Measurements from ENCODE around the gene CDC45. TPM values are rescaled to one million over a fixed set of nuclear protein-coding genes. Genes with fewer than 3 reads are reported as not detected.
A peak's percentile ranks its signal among the peaks of the same experiment; 100 is the strongest.

Gene CDC45
- total RNA-seq, 1 donor: 0.72 TPM

- Histone ChIP-seq H2AFZ (ENCODE audit: low read length) (no peak overlapping the region), H3K27me3 (ENCODE audit: insufficient read depth, low read length) (no peaks in the 10 kb centered on the region)
- TF ChIP-seq, protein P1, sequence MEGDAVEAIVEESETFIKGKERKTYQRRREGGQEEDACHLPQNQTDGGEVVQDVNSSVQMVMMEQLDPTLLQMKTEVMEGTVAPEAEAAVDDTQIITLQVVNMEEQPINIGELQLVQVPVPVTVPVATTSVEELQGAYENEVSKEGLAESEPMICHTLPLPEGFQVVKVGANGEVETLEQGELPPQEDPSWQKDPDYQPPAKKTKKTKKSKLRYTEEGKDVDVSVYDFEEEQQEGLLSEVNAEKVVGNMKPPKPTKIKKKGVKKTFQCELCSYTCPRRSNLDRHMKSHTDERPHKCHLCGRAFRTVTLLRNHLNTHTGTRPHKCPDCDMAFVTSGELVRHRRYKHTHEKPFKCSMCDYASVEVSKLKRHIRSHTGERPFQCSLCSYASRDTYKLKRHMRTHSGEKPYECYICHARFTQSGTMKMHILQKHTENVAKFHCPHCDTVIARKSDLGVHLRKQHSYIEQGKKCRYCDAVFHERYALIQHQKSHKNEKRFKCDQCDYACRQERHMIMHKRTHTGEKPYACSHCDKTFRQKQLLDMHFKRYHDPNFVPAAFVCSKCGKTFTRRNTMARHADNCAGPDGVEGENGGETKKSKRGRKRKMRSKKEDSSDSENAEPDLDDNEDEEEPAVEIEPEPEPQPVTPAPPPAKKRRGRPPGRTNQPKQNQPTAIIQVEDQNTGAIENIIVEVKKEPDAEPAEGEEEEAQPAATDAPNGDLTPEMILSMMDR (IDR thresholded peaks at IDR 0.05; ENCODE audit: extremely low read depth, low read depth, low read length): no peak
These were observed 26.5 kb downstream of the CDC45 start for GRCh38 chr22:19506212-19506611.

DNA sequence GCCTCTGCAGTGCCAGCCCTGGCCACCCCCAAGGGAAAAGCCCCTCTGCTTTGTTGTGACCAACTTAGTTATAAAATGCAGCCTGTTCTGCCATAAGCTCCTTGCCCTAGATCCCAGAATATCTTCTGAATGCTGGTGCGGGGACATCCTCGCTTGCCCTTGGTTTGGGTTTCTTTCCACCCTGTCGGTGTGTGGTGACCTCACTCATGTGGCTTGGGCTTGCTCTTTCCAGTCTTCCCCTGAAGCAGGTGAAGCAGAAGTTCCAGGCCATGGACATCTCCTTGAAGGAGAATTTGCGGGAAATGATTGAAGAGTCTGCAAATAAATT, 27.8 kb downstream of the CDC45 start:
- no peaks in the 10 kb centered on the region for H3K79me2 ChIP-seq (ENCODE audit: insufficient read depth, low read length)
- H3K27me3 ChIP-seq (ENCODE audit: insufficient read depth, low read length): no peaks in the 10 kb centered on the region
- H3K4me2 ChIP-seq (ENCODE audit: insufficient read depth, low read length): no peak overlapping the region
- TF ChIP-seq, protein P1 (IDR thresholded peaks at IDR 0.05; ENCODE audit: extremely low read depth, low read depth, low read length): no peak
- H3K36me3 ChIP-seq (ENCODE audit: insufficient read depth, low read length): no peaks in the 10 kb centered on the region
- no peak for DNase-seq (ENCODE audit: insufficient read length, low spot score, missing footprints)
- H2AFZ ChIP-seq (ENCODE audit: low read length): no peak overlapping the region
- H3K27ac ChIP-seq (ENCODE audit: low read depth, low read length): no peak overlapping the region
- H3K4me1 ChIP-seq (ENCODE audit: insufficient read depth, low read length): no peaks in the 10 kb centered on the region
- no peak overlapping the region for H3K4me3 ChIP-seq (ENCODE audit: insufficient read depth, low read length)
- H4K20me1 ChIP-seq (ENCODE audit: insufficient read depth, low read length): no peaks in the 10 kb centered on the region
- no peaks in the 10 kb centered on the region for H3K9me3 ChIP-seq (ENCODE audit: low read depth, low read length)

More at GRCh38 chr22:19506212-19506611, 26.5 kb downstream of the CDC45 start:
- Histone ChIP-seq H3K79me2 (ENCODE audit: insufficient read depth, low read length) (no peaks in the 10 kb centered on the region), H3K4me3 (ENCODE audit: insufficient read depth, low read length) (no peak overlapping the region), H3K4me2 (ENCODE audit: insufficient read depth, low read length) (no peak overlapping the region), H3K9me3 (ENCODE audit: low read depth, low read length) (no peaks in the 10 kb centered on the region), H4K20me1 (ENCODE audit: insufficient read depth, low read length) (no peaks in the 10 kb centered on the region), H3K36me3 (ENCODE audit: insufficient read depth, low read length) (no peaks in the 10 kb centered on the region), H3K27ac (ENCODE audit: low read depth, low read length) (no peak overlapping the region), H3K4me1 (ENCODE audit: insufficient read depth, low read length) (no peaks in the 10 kb centered on the region)
- no peak for DNase-seq (ENCODE audit: insufficient read length, low spot score, missing footprints)

- Histone ChIP-seq H3K79me2 (ENCODE audit: insufficient read depth, low read length) (no peaks in the 10 kb centered on the region), H3K36me3 (ENCODE audit: insufficient read depth, low read length) (no peaks in the 10 kb centered on the region), H3K4me3 (ENCODE audit: insufficient read depth, low read length) (no peak overlapping the region), H4K20me1 (ENCODE audit: insufficient read depth, low read length) (no peaks in the 10 kb centered on the region), H3K4me2 (ENCODE audit: insufficient read depth, low read length) (no peak overlapping the region), H3K4me1 (ENCODE audit: insufficient read depth, low read length) (no peaks in the 10 kb centered on the region), H2AFZ (ENCODE audit: low read length) (no peak overlapping the region), H3K9me3 (ENCODE audit: low read depth, low read length) (no peaks in the 10 kb centered on the region), H3K27me3 (ENCODE audit: insufficient read depth, low read length) (no peaks in the 10 kb centered on the region), H3K27ac (ENCODE audit: low read depth, low read length) (no peak overlapping the region)
- peak; percentile 15 for DNase-seq (ENCODE audit: insufficient read length, low spot score, missing footprints)
- TF ChIP-seq, protein P1 (IDR thresholded peaks at IDR 0.05; ENCODE audit: extremely low read depth, low read depth, low read length): no peak
These were observed 28.5 kb downstream of the CDC45 start for GRCh38 chr22:19508024-19508776.

DNA sequence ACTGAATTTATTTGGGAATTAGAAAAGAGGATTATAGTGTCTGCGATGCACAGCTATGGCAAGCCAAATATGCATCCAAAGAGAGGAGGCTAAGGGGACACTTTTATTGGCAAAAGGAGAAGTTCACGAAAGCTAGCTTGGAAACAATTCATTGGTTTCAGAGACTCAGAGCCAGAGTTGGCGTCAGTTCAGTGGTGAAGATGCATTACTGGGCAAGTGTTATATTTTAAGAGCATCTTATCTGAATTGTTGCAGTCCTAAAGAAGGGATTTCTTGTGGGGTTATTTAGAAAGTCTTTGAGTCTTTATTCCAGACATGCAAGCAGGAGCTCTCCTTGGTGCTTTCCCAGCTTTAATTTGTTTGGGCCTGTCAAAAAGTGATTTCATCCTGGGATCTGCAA, 29.5 kb downstream of the CDC45 start:
- Histone ChIP-seq H3K27ac (ENCODE audit: low read depth, low read length) (no peak overlapping the region), H3K4me1 (ENCODE audit: insufficient read depth, low read length) (no peaks in the 10 kb centered on the region), H3K27me3 (ENCODE audit: insufficient read depth, low read length) (no peaks in the 10 kb centered on the region), H3K36me3 (ENCODE audit: insufficient read depth, low read length) (no peaks in the 10 kb centered on the region), H3K4me2 (ENCODE audit: insufficient read depth, low read length) (no peak overlapping the region), H2AFZ (ENCODE audit: low read length) (no peak overlapping the region), H3K9me3 (ENCODE audit: low read depth, low read length) (no peaks in the 10 kb centered on the region), H3K4me3 (ENCODE audit: insufficient read depth, low read length) (no peak overlapping the region), H3K79me2 (ENCODE audit: insufficient read depth, low read length) (no peaks in the 10 kb centered on the region), H4K20me1 (ENCODE audit: insufficient read depth, low read length) (no peaks in the 10 kb centered on the region)
- TF ChIP-seq, protein P1 (IDR thresholded peaks at IDR 0.05; ENCODE audit: extremely low read depth, low read depth, low read length): no peak
- peak; percentile 27 for DNase-seq (ENCODE audit: insufficient read length, low spot score, missing footprints)
